HG02981 (cell line): ENCODE data around the gene MCIDAS.

Source experiments
- ATAC-seq: cut with Tn5 transposase; IDR thresholded peaks from one replicate; pipeline ENCODE4 v1.9.1; 2021; ENCODE audit warnings: mild to moderate bottlenecking, moderate library complexity; ENCODE audit not compliant: unreplicated experiment

The MCIDAS gene

DNA sequence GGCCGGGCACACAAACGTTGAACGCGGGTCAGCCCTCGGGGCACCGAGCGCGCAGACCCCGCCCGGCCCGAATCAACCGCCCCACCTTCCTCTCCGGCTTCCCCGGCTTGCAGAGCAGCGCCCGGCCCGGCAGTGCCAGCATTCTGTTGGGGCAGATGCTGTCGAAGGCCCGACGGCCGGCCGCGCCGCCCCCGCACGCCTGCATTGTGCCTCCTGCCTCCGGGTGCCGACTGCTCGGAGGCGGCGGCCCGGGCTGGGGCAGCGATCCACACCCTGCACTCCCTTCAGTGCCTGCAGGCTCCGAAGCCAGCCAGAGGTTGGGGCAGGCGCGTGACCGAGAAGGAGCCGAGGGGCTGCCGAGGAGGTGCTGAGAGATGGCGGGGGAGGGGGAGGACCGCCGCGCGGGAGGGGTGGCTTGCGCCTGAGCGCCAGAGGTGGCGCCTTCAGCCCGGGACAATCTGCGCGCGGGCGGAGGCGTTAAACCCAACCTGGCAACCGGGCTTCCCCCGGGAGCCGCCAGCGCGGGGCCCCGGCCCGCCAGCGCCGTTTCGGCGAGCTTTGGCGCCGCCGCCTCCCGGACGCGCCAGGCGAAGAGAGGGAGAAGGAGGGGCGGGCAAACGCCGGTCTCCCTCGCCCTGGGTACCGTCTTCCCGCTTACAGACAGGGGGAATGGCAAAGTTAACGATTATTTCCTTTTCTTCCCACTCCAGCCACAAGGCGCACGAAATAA is at the start of gene MCIDAS:
Gene MCIDAS, minus strand, starts transcription at position 382 of the 730 bp plus-strand sequence. Its CDS starts 177 bp downstream, at position 205.
- ATAC-seq = peak; percentile 35

- no peak for ATAC-seq
Measured at GRCh38 chr5:55276771-55277170, 49.7 kb upstream of the MCIDAS start.

GRCh38 chr5:55258339-55258738 is 31.2 kb upstream of the MCIDAS start:
- no peak for ATAC-seq

GRCh38 chr5:55254802-55255201 is 27.7 kb upstream of the MCIDAS start:
- no peak for ATAC-seq

DNA sequence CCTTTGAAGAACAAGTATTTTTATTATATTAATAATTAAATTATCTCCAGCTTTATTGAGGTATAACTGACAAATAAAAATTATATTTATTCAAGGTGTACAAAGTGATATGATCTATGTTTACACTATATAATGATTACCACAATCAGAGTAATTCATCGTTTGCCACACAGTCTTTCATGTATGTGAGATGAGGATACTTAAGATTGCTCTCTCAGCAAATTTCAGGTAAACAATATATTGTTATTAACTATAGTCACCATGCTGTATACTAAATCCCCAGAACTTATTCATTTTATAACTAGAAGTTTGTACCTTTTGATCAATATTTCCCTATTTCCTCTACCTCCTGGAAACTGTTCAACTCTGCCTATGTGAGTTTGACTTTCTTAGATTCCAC is 22.9 kb upstream of the MCIDAS start:
- no peak for ATAC-seq

- no peak for ATAC-seq
Measured at GRCh38 chr5:55241746-55242145, 14.6 kb upstream of the MCIDAS start.

DNA sequence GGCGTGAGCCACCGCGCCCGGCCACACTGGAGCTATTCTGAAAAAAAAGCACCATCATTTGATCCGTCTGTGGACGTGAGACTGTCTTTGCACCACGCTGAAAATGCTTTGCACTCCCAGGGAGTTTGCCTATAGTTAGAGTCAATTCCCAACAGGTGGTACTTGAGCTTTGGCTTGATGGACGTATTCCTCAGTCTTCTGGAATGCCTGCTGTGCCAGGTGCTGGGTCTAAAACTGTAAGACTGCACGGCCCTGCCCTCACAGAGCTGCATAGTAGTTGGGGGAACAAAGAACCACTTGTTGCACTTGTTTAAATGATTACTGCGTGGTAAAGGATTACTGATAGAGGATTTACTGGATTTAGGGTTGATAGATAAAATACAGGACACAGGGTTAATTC is 9.7 kb upstream of the MCIDAS start:
- ATAC-seq = no peak

DNA sequence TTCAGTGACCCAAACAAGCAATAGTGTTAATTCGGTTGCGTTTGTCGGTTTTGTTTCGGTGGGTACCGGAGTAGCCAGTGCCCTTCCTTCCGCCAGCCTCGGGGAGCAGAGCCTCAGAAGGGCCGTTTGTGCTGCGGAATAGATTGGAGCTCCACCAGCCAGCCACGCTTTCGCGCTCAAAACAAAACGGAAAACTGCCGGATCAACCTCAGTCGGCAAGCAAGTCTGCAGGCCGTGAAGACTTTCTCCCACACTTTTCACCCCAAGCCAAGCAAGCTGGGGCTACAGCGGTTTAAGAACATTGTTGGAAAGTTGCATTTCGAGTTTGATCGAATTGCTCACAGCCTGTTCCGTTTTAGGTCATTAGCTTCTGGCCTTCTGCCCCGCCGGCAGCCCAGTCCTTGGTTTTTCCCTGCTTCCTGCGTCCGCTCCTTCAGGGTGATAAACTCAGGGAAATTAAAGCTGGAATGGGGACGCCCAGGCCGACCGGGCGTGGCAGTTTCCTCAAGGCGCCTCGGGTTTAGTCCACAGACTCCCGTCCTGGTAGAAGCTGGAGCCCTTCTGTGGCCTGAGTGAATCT is 7.1 kb upstream of the MCIDAS start:
- ATAC-seq = no peak

DNA sequence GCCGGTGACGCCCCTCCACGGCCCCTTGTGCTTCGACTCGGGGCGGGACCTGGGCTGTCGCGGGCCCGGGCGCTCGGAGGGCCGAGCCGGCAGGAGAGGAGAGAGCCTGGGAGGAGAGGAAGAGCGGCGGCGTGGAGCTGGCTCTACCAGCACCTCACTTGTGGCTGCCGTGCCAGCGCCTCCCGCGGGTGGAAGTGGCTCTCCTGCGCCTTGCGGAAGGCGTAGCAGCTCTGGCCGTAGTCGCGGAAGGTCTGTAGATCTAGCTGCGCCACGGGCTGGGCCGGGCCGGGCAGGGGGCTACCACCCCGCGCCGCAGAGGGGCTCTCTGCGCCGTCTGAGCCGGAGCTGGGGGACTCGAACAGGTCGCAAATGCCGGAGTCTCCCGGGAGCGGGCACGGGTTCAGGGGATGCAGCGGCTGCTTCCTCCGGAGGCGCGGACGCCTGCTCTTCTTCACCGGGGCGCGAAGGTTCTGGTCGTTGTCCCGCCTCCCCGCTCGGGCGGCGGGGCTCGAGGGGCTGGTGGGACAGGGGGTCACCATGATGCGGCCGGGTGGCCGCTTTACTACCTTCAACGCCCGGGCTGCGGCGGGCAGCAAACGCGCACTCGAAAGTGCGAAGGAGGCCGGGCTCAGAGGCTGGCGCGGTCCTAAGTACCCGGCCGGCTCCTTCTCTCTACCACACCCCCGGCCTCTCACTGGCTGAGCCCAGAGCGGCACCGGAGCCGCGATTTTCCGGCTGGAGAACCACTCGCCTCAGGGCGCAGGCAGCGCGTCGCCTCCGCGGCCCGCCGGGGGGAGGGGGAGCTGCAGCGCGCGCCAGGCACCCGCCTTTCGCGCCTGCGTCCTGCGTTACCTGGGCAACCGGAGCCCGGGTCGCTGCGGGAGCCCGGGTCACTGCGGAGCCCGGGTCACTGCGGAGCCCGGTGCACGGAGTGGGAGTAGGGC is 6.1 kb upstream of the MCIDAS start, which contains the start of gene CCNO:
Gene CCNO, minus strand, starts transcription at position 624 of the 944 bp plus-strand sequence. Its CDS starts 85 bp downstream, at position 539.
- peak; percentile 48 for ATAC-seq

- ATAC-seq = peak; percentile 5
Measured at GRCh38 chr5:55232271-55232984, 5.3 kb upstream of the MCIDAS start.

- no peak for ATAC-seq
Measured at GRCh38 chr5:55231919-55232270, 4.8 kb upstream of the MCIDAS start.

DNA sequence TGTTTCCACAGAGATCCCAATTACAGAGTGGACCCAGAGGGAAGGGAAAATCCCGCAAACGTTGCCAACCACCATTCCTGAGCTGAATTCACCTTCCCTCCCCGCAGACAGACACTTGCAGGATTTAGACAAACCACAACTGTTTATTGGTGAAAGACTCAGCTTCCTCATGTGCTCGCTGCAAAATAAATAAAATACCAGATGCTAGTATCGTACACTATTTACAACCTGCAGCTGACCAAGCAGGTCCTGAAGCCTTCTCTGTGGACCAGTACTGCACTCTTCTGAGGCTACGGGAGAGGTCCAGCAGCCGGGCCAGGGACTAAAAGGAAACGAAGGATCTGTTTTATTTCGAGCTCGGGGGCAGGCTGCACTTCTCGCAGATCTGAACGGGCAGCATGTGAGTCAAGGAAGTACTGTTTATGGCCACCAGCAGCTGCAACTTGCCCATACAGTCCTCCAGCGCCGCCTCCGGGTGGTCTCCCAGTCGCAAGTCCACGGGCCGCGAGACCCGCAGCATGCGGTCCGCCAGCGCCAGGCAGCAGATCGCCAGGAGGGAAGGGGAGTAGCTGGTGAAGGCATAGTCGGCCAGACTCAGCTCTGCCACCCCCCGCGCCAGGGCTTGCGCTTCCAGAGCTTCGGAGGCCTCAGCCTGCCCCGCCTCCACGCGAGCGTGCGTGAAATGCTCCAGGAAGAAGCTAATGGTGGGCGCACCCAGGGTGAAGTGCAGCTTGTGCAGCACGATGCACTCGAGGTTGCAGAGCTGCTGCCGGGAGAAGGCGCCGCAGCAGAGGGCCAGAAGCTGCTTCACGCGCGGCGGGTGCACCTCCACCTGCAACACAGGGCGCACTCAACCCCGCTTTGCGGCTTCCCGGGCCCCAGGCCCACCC is 4.2 kb upstream of the MCIDAS start:
- no peak for ATAC-seq

GRCh38 chr5:55230086-55230629 is 3.0 kb upstream of the MCIDAS start:
- no peak for ATAC-seq

- no peak for ATAC-seq
Measured at GRCh38 chr5:55227664-55228430, 732 bp upstream of the MCIDAS start.

DNA sequence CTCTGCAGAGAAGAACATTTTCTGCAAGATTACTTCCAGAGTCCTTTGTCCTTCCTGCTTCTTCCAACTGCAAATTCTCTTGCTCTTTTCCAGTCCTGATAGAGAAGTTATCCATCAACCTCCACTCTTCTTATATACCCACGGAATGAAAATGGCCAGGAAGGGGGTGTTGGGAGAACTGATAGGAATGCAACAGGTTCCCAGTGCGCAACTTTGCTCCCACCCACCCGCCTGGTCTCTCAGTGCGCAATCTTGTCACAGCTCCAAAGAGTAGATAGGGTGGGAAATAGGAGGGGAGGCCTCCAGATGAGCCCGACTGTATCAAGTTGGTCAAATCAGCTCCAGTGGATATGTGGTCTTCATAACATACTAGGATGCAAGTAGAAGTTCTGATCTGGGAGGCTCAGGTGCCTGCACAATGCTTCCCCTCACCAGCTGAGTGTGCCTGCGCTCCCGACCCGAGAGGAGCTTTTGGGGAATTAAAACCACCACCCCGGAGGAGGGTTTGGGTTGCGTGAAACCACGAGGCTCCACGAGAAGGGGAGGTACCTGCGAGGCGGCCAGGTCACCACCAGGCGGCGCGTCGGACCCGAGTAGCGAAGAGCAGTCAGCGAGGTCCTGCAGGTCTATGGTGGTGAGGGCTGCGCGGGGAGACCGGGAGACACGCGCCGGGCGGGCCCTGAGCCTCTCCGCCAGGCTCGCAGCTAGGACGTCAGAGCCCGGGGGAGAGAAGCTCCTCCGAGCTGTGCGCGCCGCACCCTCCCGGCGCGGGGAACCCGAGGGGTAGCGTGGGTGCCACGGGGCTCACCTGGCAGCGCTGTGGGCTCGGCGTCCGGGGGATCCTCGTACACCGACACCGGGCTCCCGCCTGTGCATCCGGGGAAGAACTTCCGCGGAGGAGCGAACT is 835 bp downstream of the MCIDAS start:
- ATAC-seq = peak; percentile 48

DNA sequence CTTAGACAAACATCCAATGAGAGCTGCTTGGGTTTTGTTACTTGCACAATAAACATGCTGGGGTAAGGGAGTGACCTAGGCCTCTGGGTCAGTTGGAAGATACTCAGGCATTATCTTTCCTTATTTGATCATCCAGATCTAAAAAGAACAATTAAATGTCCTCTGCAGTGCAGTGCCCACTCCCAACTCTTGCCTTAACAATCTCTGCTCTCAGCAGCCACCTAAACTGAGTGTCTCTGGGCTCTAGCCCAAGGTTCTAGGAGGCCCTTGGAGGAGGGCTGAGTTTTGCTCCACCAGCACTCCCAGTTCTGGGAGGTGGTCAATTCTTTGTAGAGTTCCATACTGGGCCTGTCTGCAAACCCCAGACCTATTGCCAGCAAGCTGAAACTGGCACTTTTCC is 1.8 kb downstream of the MCIDAS start:
- ATAC-seq = no peak

- ATAC-seq = no peak
Measured at GRCh38 chr5:55223812-55224240, 3.3 kb downstream of the MCIDAS start.
